Suprapubic skin (tissue), 4 donors: Measurements from ENCODE around the gene TRAK1. TPM values are rescaled to one million over a fixed set of nuclear protein-coding genes. Genes with fewer than 3 reads are reported as not detected.

Source experiments
- DNase-seq, 2 donors: peaks; one replicate each; pipeline ENCODE4 v3.0.0-alpha.2; 2019; ENCODE audit warnings: low spot score in 2 of 2
- H3K27ac ChIP-seq: fragments of 200-600 bp; sonication (generic); one replicate; pipeline ENCODE4 v1.5.1; 2019
- H3K27me3 ChIP-seq: fragments of 200-600 bp; sonication (generic); one replicate; pipeline ENCODE4 v1.5.1; 2019
- H3K36me3 ChIP-seq: fragments of 200-600 bp; sonication (generic); one replicate; pipeline ENCODE4 v1.5.1; 2019
- H3K4me1 ChIP-seq: fragments of 200-600 bp; sonication (generic); one replicate; pipeline ENCODE4 v1.5.1; 2019
- H3K4me3 ChIP-seq: fragments of 200-600 bp; sonication (generic); one replicate; pipeline ENCODE4 v1.5.1; 2019; ENCODE audit warnings: mild to moderate bottlenecking
- H3K9me3 ChIP-seq: fragments of 200-600 bp; sonication (generic); one replicate; pipeline ENCODE4 v1.5.1; 2019
- CTCF ChIP-seq, 2 donors: fragments of 200-600 bp in 1 of 2; fragments of 450-650 bp in 1 of 2; sonication (generic) in 1 of 2; IDR thresholded peaks; one replicate each; pipeline ENCODE4 v1.5.1; 2016 to 2019; ENCODE audit warnings: antibody characterized with exemption in 2 of 2, mild to moderate bottlenecking in 1 of 2, moderate library complexity in 1 of 2
- EP300 ChIP-seq: sonication (generic); formaldehyde crosslinking; IDR thresholded peaks from one replicate; pipeline ENCODE4 v1.6.1; 2017; ENCODE audit warnings: antibody characterized with exemption
- POLR2A ChIP-seq, 2 donors: fragments of 450-650 bp; IDR thresholded peaks; one replicate each; pipeline ENCODE4 v1.6.1; 2017; ENCODE audit warnings: antibody characterized with exemption in 2 of 2, mild to moderate bottlenecking in 2 of 2, moderate library complexity in 2 of 2
- POLR2AphosphoS5 ChIP-seq, 3 donors: sonication (generic); formaldehyde crosslinking; IDR thresholded peaks; one replicate each; pipeline ENCODE4 v1.6.1; 2017; ENCODE audit warnings: antibody characterized with exemption in 3 of 3
- WGBS: methylation state at CpG from one replicate; pipeline ENCODE4 v1.1.5; 2018; 5-methylcytosine and 5-hydroxymethylcytosine counted together
- total RNA-seq, 4 donors: library from RNA; depleted of rRNA; stranded (reverse); fragments of >200 nt; gene quantifications; one replicate each; pipeline ENCODE4 v1.1.0, GENCODE V29; 2016

TRAK1 gene
- total RNA-seq, 4 donors from 2014 or later: 78.3 to 214 (median 86.4) TPM

- TF ChIP-seq POLR2A (IDR thresholded peaks at IDR 0.05): no peak
- TF ChIP-seq POLR2AphosphoS5 (IDR thresholded peaks at IDR 0.05): no peak
- no peak for TF ChIP-seq CTCF (IDR thresholded peaks at IDR 0.05)
- no peak for TF ChIP-seq EP300
- H3K36me3 ChIP-seq: peaks cover 4% of the 10 kb centered on the region
- H3K27ac ChIP-seq: no peak overlapping the region
- no peaks in the 10 kb centered on the region for H3K27me3 ChIP-seq
- H3K9me3 ChIP-seq: no peaks in the 10 kb centered on the region
- peaks cover 12% of the 10 kb centered on the region for H3K4me1 ChIP-seq
- DNase-seq: no peak
- no peak overlapping the region for H3K4me3 ChIP-seq
Observed at GRCh38 chr3:42106646-42107045, 15.5 kb downstream of the TRAK1 start.

- Histone ChIP-seq H3K27ac (no peak overlapping the region), H3K9me3 (no peaks in the 10 kb centered on the region), H3K4me3 (no peak overlapping the region), H3K27me3 (no peaks in the 10 kb centered on the region), H3K4me1 (no peaks in the 10 kb centered on the region), H3K36me3 (no peaks in the 10 kb centered on the region)
- DNase-seq: peak in 1 of 2 donors; percentile 24
- WGBS: 78% methylated on average over 3 of the region's 3 CpGs
- TF ChIP-seq CTCF (IDR thresholded peaks at IDR 0.05) (no peak), POLR2AphosphoS5 (IDR thresholded peaks at IDR 0.05) (no peak), EP300 (no peak), POLR2A (IDR thresholded peaks at IDR 0.05) (no peak)
Observed at GRCh38 chr3:42110631-42111030, 19.5 kb downstream of the TRAK1 start.

GRCh38 chr3:42114130-42114725 is 23.1 kb downstream of the TRAK1 start:
- H3K4me3 ChIP-seq: no peak overlapping the region
- no peaks in the 10 kb centered on the region for H3K36me3 ChIP-seq
- DNase-seq: no peak
- peaks cover 35% of the 10 kb centered on the region for H3K4me1 ChIP-seq
- no peak for TF ChIP-seq POLR2A (IDR thresholded peaks at IDR 0.05)
- TF ChIP-seq POLR2AphosphoS5 (IDR thresholded peaks at IDR 0.05): no peak
- no peak for TF ChIP-seq EP300
- no peak for TF ChIP-seq CTCF (IDR thresholded peaks at IDR 0.05)
- WGBS: 68% methylated on average over 4 of the region's 4 CpGs
- no peaks in the 10 kb centered on the region for H3K9me3 ChIP-seq
- no peak overlapping the region for H3K27ac ChIP-seq
- H3K27me3 ChIP-seq: no peaks in the 10 kb centered on the region

- Histone ChIP-seq H3K9me3 (no peaks in the 10 kb centered on the region), H3K27me3 (no peaks in the 10 kb centered on the region), H3K4me3 (no peak overlapping the region), H3K27ac (no peak overlapping the region), H3K4me1 (peaks cover 42% of the 10 kb centered on the region), H3K36me3 (no peaks in the 10 kb centered on the region)
- 61% methylated on average over 13 of the region's 13 CpGs for WGBS
- no peak for TF ChIP-seq POLR2A (IDR thresholded peaks at IDR 0.05)
- TF ChIP-seq EP300: no peak
- TF ChIP-seq CTCF (IDR thresholded peaks at IDR 0.05): no peak
- TF ChIP-seq POLR2AphosphoS5 (IDR thresholded peaks at IDR 0.05): no peak
- peak in 1 of 2 donors; percentile 53 for DNase-seq
Observed at GRCh38 chr3:42115215-42115614, 24.1 kb downstream of the TRAK1 start.

- Histone ChIP-seq H3K4me1 (peaks cover 50% of the 10 kb centered on the region), H3K4me3 (no peak overlapping the region), H3K27ac (no peak overlapping the region), H3K9me3 (no peaks in the 10 kb centered on the region), H3K27me3 (no peaks in the 10 kb centered on the region), H3K36me3 (no peaks in the 10 kb centered on the region)
- WGBS: 89% methylated on average over 9 of the region's 9 CpGs
- DNase-seq: peak in 1 of 2 donors; percentile 24
- no peak for TF ChIP-seq EP300
- no peak for TF ChIP-seq CTCF (IDR thresholded peaks at IDR 0.05)
- TF ChIP-seq POLR2A (IDR thresholded peaks at IDR 0.05): no peak
- TF ChIP-seq POLR2AphosphoS5 (IDR thresholded peaks at IDR 0.05): no peak
Observed at GRCh38 chr3:42115946-42116345, 24.8 kb downstream of the TRAK1 start.
